HG02981 (cell line): ENCODE data around the gene ETFBKMT.

Source experiments
- ATAC-seq: cut with Tn5 transposase; IDR thresholded peaks from one replicate; pipeline ENCODE4 v1.9.1; 2021; ENCODE audit warnings: mild to moderate bottlenecking, moderate library complexity; ENCODE audit not compliant: unreplicated experiment

Gene ETFBKMT, protein sequence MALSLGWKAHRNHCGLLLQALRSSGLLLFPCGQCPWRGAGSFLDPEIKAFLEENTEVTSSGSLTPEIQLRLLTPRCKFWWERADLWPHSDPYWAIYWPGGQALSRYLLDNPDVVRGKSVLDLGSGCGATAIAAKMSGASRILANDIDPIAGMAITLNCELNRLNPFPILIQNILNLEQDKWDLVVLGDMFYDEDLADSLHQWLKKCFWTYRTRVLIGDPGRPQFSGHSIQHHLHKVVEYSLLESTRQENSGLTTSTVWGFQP

DNA sequence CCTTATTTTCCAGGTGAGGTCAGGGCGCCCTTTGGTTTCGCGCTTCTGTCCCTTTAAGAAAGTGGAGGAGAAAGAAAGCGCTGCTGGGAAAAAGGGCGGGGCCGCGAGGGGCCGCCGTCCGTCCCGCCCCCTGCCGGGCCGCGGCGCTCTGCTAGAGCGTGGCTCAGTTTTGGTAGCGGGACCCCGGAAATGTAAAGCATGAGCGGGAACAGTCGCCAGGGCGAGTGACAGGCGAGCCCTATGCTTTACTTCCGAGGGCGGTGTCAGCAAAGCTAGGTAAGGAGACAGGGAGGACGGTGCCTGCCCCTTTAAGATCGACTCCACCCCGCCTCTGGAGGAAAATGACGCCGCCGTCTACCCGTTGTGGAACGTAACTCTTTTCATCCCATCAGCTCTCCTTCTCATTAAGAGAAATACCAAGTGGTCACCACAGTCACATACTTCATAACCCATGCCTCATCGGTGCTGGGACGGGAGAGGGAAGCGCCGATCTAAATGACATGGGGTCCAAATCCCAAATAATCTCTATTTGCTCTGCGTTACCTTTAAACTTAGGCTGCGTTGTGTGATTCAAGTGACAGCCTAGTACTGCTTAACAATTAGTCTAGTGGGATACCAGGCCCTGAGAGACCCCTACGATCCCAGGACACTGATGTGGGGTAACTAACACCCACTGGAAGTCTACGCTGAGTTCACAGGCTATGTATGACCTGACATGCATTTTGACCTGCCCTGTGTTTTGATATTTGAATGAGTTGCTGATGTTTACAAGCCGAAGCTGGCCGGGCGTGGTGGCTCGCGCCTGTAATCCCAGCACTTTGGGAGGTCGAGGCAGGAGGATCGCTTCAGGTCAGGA, at the start of gene ETFBKMT:
TSS of gene ETFBKMT (plus strand) at position 602 of the 856 bp plus-strand sequence. CDS start 2,266 bp downstream, outside the sequence.
- ATAC-seq, result peak; percentile 99

DNA sequence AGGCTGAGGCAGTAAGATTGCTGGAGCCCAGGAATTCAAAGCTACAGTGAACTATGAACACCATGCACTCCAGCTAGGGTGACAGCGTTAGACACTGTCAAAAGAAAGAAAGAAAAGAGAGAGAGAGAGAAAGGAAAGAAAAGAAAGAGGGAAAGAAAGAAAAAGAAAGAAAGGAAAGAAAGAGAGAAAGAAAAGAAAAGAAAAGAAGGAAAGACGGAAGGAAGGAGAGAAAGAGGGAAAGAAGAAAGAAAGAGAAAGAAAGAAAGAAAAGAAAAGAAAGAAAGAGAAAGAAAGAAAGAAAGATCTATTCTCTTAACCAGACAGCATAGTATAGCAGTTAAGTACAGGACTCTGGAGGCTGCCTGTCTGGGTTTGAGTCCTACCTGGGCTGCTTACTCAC, 46.7 kb upstream of the ETFBKMT start:
- ATAC-seq, result no peak

DNA sequence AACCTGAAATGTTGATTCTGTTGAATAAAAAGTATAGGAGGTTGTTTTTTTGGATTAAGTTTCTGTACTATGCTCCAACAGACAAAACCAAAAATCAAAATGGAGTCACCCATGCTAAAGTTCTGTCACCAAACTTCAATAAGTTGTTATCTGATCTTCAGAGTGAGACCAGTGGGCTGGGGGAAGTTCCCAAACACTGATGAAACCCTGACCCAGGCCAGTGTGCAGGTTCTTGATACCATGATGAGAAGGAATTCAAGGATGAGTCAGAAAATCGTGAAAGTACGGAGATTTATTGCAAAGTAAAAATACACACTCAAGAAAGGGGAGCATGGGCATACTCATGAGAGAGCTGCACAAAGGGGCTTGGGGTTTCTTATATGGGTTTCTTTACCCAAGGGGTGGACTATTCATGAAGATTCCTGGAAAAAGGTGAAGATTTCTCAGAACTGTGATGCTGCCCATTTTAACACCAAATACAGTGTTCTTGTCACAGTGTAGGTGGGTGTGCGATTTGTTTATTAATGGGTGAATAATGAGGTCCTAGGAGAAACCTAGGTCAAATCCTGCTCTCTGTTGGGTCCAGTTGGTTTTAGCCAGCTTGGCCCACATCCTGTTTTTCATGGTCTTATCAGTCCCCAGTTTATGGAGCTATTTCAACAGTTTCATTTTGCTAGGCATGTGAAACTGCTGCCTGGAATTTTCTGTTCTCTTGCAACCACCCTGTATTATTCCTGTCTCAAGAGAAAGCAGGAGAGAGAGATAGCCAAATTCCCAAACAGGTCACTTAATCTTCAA, 41.1 kb upstream of the ETFBKMT start:
- no peak for ATAC-seq

DNA sequence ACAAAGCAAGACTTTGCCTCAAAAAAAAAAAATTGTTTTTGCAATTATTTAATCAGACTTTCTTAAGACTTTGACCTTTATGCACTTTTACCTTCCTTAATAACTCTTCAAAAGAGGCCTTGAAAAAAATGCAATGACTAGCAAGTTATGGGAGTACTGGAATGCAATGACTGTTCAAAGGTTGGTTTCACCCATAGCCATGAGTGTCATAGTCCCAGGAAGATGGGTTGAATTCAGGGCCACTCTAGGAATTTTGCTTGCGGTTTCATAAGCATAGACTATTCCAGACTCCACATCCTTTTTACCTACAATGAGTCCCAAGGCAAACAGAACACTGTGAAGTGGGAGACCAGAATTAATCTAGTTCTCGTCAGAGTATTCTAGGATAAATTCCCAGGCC, 39.2 kb upstream of the ETFBKMT start:
- ATAC-seq, result no peak

DNA sequence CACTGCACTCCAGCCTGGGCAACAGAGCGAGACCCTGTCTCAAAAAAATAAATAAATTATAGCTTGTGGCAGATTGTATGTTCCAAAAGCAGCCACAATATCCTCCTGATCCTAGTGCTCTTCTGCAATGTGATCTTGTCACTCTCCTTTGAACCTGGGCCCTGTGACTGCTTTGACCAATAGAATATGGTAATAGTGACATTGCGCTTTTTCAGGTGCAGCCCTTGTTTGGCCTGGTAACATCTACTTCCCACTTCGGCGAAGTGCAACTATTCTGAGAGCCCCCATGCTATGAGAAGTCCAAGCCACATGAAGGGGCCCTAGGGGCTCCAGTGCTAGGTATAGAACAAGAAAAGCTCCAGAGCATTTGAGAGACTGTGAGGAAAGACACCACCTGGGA, 37.5 kb upstream of the ETFBKMT start:
- ATAC-seq, result no peak

DNA sequence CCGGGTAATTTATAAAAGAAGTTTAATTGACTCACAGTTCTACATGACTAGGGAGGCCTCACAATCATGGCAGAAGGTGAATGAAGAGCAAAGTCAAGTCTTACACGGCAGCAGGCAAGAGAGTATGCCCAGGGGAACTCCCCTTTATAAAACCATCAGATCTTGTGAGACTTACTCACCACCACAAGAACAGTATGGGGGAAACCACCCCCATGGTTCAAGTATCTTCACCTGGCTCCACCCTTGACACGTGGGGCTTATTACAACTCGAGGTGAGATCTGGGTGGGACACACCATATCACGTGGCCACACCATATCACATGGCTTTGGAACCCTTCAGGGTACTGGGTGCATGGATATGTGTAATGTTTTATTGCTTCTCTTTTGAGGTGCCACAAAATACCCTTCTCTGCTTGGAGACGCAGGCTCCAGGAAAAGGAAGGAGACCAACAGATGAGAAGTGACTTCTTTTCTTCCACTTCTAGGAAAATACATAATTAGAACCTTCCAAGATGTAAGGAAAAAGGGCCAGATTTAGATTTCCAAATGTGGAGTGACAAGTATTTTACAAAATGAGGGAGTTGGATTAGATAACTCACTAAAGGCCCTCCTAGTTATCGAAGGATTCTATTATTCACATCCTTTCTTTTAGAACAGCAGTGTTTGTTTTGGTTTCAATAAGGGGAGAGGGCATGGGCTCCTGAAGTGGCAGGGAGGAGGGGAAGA, 33.1 kb upstream of the ETFBKMT start:
- no peak for ATAC-seq

DNA sequence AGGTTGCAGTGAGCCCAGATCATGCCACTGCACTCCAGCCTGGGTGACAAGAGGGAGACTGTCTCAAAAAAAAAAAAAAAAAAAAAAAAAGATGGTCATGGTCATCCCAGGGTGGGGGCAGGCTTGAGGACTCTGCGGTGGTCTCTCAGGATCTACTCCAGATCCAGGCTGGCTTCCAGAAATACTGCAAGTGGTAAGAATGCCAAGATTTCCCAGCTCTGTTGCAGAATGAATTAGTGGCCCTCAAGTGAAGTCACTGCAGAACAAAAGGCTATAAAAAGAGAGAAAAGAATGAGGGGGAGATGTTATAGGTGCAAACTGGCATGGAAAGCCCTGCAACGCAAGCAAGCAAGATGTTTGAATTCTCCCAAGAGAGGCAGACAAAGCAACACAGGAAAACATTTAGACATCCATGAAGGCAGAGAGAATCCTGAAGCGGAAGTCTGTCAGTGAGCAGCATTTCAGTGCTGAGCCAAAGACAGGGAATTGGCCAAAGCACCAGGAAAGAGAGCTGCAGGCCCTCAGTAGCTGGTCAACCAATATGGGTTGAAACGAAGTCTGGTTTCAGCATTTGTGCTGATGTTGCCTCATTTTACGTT, 31.9 kb upstream of the ETFBKMT start:
- no peak for ATAC-seq

DNA sequence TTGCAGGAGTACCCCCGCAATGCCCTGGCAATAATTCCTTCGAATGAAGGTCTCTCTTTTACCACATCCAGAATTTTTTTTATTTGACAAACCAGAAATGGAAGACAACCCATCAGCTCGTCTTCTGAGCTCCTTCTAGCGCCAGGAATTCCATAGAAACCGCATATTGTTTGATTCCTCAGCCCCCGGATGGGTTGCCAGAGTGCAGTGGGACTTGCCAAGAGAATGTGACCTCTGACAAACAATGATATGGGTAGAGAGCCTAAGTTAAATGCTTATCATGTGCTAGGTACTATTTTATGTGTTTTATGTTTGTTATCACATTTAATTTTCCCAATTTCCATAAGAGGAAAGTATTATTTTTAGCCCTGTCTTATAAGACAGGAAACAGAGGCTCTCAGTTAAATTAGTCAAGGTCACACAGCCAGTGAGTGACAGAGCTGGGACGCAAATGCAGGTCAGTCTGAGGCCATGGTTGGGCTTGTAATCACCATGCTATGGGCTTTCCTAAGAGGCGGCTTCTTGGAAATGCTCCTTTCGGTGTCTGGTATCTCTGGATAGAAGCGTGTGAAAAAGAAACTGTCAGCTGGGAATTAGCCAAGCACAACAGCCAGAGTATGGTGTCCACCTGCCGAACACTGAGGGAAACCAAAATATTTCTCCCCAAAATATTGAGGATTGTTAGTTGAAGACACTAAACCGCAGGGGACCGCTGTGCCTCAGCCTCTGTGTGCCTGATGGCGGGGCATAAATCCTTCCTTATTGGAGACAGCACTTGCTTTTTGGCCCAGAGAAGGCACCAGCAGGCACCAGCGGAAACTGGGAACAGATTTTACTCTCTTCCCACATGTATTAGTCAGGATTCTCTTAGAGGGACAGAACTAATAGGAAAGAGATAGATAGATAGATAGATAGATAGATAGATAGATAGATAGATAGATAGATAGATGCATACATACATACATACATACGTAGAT, 29.4 kb upstream of the ETFBKMT start:
- no peak for ATAC-seq

DNA sequence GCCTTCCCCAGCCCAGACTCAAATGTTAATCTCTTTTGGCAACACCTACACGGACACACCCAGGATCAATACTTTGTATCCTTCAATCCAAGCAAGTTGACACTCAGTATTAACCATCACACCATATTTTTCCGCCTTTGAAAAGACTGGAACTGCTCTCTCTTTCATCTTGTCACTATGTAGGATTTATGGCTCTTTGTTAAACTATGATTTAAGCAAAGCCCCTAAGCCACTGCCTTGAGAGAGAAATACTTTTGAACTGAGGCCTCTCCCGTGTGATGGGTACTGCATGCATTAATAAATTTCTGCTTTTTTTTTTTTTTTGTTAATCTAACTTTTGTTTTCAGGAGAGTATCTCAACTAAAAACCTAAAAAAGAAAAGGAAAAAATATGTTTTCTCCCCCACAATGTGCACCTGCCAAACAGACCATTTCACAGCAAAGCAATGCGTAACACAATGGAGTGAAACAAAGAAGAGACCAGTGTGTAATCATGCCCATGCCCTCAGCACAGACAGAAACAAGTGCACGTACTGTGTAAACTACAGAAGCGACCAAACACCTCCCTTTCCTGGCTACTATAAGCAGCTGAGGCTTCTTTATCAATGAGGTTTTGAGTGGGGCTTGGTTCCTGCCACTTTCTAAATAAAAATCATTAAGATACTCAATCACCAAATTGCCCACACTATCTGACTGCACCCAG, 28.3 kb upstream of the ETFBKMT start:
- ATAC-seq, result no peak

DNA sequence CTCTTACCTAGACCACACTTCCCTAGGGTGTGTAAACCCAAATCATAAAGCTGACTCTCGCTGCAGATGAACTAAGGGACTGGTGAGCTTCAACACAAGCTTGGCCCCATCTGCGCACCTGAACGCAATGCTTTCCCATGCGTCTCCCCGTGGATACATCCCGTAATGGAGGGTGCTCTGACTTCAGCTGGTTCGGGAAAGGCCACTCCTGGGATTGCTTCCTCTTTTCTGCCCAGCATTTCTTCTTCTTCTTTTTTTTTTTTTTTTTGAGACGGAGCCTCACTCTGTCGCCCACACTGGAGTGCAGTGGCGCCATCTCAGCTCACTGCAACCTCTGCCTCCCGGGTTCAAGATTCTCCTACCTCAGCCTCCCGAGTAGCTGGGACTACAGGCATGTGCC, 27.7 kb upstream of the ETFBKMT start:
- ATAC-seq, result no peak

DNA sequence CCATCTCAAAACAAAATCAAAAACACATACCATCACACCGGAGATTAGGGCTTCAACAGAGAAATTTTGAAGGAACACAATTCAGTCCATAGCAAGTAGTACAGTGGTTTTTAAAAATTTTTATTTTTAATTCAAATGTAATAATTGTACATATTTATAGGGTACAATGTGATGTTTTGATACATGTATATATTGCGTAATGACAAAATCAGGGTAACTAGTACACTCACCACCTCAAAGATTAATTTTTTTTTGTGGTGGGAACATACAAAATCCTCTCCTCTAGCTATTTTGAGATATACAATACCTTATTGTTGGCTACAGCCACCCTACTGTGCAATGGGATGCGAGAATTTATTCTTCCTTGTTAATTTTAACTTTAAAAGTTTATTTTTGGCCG, 26.0 kb upstream of the ETFBKMT start:
- no peak for ATAC-seq

DNA sequence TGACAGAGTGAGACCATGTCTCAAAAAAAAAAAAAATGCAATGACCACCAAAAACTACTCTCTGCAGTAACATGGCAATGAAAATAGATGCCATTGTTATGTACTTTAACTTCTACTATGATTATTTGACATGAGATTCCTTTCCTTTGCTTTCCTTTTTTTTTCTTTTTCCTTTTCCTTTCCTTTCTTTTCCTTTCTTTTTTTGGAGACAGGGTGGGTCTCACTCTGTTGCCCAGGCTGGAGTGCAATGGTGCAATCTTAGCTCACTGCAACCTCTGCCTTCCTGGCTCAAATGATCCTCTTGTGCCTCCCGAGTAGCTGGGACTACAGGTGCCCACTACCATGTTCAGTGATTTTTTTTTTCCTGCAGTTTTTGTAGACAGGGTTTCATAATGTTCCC, 24.9 kb upstream of the ETFBKMT start:
- ATAC-seq, result no peak

DNA sequence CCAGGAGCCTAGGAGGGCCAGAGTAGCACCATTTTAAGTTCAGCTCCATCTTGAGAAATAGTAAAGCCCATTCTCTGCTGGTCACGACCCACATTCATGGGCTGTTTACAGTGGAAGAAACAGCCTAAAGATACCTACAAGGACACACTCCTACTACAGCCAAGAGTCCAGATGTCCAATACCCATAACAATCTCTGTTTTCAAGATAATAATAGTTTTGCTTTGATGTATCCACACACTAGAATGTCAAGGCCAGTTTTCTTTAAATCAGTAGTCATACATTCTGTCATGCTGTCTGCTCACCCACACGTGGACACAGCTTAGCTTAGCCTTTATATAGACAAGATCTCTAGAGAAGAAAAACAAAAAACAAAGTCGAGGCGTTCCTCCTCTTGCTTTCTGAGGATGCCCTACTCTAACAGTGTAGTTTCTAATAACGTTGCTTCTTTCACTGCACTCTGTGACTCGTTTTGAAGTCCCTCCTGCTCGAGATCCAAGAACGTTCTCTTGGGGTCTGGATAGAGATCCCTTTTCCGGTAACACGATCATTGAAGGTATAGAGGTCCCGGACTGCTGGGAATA, 17.9 kb upstream of the ETFBKMT start:
- ATAC-seq, result no peak

DNA sequence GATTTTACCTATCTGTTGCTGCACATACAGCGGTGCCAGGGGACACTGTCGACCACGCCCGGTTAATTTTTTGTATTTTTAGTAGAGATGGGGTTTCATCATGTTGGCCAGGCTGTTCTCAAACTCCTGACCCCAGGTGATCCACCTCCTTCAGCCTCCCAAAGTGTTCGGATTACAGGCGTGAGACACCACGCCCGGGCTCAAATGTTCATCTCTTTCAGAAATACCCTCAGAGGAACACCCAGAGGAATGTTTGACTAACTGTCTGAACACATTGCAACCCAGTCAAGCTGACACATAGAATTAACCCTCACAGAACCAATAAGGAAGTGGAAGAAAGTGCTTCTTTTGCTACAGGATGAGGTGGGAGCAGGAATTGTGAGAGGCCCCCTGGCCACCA, 15.0 kb upstream of the ETFBKMT start:
- no peak for ATAC-seq

DNA sequence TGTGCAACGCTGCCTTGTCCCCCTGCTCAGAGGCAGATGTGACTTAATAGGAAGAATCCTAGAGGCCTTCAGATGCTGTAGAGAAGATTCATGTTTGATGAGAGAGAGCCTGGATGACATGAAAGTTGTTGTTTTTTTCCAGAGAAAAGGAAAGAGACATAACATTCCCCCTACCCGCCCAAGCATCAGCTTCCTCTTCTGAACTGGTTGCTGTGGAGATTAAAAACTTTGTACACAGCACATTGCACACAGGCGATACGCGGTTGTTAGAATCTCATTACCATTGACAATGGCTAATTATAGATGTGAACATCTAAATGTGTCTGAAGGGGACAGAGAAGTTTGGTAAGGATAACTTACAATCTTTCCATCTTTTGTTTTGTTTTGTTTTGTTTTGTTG, 13.6 kb upstream of the ETFBKMT start:
- no peak for ATAC-seq

DNA sequence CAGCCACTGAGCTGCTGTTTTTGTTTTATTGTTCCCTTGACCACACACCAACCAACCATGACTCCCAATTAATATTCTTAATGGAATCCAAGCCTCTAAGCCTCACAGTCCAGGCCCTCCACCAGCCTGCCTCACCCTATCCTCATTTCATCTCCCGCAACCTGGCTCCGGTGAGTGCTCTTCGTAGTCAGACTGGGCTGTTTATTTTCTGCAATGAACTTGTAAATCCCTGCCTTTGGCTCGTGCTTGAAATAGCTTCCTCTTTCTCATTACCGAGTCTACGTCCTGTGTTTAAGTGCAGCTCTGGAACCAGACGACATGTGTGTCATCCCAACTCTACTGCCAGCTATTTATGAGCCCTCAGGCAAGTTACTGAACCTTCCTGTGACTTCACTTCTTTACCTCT, 12.4 kb upstream of the ETFBKMT start:
- ATAC-seq, result no peak

DNA sequence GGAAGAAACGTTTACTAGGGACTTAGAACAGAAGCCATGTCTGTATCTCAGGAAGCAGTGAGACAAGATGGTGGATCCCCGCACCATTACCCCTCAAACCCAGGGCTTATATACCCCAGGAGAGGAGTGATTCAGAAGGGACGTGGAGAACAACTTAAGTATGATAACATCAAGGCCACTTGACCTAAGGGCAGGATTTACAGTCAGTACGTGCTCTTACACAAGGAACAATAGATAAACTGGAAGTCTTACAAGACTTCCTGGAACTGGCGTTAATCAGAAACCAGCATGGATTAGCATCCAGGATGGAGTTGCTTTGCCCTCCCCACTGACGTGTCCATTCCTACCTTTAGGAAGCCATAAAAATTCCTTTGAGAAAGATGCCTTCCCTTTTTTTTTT, 8.6 kb upstream of the ETFBKMT start:
- ATAC-seq, result no peak

DNA sequence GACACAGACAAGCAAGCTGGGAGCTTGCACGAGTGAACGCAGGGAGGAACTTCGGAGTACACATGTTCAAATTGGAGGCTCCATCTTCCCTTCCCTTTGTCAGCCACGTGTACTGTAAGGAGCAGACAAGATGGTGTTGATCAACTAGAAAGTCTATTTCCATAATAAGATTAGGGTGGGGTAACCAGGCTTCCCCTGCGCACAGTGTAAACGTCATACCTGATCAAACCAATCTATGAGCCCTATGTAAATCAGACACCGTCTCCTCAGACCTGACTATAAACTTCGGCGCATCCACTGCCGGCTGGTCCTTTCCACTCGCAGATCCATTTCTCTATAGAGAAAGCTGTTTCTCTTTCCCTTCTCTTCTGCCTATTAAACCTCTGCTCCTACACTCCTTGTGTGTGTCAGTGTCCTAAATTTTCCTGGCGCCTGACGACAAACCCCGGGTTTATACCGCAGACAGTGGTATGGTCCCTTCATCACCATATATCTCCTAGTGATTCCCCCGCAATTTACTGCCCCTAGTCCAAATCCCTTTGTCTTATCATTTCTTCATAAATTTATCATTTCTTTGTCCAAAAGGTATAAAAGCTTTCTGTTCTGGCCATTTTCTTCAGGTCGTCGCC, 7.5 kb upstream of the ETFBKMT start:
- ATAC-seq, result no peak
